HG02885 (cell line): ENCODE data around the gene ZNF451.
"Not testable (repeated sequence)": the region's sequence is repeated elsewhere in the genome, so short reads cannot be mapped to it uniquely, and the experiment has no call there.

Source experiments
- ATAC-seq: cut with Tn5 transposase; IDR thresholded peaks from one replicate; pipeline ENCODE4 v1.9.1; 2021; ENCODE audit warnings: mild to moderate bottlenecking; ENCODE audit not compliant: unreplicated experiment, poor library complexity

ZNF451 gene

DNA sequence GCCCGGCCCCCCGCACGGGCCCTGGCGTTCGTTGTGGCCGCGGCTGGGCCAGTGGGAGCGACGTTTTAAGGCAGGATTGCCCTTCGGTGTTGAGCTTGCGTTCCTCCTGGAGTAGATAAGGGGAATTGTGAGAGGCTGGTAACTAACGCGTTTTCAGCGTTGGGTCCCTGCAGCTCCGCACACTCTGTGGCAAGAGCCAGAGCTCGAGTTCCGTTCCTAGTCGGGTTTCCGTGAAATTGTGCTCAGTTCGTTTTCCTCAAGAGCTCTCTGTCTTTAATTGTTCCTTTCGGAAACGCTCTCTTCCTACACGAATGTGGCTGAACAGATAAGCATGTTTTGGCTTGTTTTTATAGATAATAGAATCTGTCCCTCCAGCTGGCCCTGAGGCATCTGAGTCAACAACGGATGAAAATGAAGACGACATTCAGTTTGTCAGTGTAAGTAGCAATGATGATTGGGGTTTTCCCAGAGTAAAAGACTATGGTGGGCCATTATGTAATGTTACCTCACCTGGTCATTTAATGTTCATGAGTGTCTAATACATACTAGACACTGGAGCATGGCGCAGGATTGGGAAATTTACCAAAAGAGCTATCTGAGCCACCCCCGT is 575 bp downstream of the ZNF451 start:
- peak; percentile 10 for ATAC-seq

DNA sequence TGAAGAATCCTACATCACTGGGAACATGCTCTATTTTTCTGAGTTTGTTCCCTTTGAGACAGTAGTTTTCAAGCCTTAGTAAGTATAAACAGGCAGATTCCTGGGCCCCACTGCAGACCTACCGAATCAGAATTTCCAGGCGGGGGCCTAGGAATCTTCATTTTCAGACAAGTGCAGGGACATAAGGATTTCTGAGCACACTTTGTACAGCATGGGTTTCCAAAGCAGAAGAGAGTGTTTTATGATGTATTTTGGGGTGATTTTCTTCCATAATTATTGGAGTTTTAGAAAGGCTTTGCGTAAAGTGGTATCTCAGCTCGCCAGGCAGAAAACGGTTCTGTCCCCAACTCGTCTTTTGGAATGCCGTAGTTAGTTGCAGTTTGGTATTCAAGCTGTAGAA is 1.4 kb downstream of the ZNF451 start:
- ATAC-seq: not testable (repeated sequence)

DNA sequence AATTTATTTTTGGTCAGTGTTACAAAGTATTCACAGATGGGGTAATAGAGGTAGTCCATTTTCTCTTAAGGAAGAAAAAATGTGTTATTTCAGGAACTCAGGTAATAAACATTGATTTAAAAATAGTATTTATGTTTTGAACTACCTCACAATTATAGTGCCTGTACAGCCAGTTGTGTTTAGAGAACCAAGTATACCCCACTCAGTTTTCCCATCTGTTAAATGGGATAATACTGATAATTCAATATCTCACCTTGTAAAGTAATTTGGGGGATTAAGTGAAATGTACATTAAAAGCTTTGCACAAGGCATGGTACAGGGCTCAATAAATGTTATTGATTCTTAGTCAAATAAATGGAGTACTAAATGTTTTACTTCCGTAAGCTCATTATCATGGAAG is 4.7 kb downstream of the ZNF451 start:
- no peak for ATAC-seq

DNA sequence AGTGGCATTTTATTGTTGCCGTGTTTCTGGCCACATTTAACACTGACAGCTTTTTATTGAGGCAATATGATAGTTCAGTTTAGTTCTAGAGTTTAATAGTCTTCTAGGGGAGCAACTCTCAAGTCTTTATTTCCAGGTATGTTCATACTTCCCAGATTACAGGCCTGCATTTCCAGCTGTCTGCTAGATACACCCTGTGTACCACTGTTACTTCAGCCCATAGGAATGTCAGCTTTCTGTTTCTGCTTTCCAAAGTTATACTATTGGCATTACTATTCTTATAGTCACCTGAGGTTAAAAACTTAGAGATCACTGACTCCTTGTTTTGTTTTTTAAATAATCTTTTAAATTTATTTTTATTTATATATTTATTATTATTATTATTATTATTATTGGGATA is 7.6 kb downstream of the ZNF451 start:
- ATAC-seq: no peak

DNA sequence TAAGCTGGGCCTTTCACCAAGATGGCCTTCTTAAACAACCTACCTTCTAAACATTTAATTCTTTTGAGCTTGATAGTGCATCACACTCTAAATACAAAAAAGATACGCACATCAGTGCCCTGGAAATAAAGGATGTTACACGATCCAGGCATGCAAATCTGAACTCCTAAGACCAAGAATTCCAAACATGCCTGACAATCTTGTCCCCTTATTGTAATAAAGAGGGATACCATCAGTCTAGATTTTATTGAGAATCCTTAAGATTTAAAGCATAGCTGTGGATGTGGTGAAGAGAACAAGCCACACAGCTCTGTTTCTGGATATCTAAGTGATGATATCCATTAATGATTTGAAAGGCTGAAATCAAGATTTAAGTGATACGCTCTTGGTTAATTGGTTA is 13.0 kb downstream of the ZNF451 start:
- ATAC-seq: no peak

DNA sequence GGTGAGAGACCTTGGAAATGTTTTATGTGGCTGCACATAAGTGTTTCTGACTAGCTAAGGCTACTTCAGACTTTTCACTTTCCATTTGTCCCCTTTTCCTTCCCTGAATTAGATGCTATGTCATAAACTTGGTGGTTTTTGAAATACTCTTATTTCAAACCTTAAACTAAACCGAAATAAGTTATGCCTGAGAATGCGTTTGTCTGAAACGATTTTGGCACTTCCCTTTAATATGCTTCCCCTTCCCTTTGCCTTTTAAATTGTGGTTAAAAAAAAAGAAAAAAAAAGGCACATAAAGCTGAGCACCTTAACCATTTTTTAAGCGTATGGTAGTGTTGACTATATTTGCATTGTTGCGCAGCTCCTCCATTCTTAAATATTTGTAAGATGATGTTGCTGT is 14.3 kb downstream of the ZNF451 start:
- ATAC-seq: no peak

DNA sequence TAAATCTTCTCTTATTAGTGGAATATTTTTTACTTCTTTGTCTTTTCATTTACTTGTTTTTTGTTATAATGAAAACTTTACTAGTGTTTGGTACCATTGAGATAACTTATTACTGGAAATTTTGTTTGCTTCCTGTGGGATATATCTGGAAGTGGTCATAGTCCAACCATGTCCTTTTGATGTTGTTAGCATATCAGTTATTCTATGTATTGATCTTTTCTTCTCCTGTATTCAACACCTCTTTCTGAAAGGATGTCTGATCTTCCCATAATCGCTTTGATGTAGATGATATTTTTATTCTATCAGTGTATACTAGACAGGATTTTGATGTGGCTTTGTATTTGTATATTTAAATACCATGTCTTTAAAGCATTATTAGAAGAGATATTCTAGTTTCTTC is 17.0 kb downstream of the ZNF451 start:
- no peak for ATAC-seq

DNA sequence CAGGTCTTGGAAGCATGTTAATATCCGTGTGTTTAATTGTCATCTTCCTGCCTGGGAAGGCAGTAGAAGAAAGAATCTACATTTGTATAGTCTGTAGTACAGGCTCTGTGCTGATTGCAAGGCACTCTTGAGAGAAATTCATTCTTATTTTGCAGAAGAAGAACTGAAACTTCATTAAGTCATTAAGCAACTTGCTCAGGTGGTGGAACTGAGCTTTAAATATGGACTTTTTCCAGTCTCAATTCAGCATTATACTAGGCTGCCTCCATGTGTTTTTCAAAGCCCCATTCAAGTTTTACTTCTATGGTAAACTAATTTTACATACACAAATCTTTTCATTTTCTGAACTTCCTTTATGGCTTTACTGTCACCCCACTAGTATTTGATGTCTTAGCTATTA is 18.7 kb downstream of the ZNF451 start:
- peak; percentile 97 for ATAC-seq

DNA sequence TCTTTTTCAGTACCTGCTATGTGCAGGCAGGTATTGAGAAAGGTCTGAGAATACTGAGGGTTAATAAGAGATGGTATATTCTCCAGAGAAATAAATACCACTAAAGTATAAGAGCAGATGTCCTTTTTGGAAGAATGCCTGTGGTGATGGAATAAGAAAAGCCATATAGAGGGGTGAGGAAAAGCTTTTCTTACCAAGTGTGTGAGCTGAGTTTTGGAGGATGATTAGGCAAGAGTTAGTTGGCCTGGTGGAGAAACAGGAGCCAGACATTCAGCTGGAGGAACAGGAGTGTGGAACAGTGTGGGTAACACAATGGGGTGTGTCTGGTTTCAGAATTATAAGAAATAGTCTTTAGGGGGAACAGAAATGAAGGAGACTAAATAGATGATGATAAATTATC is 19.9 kb downstream of the ZNF451 start:
- ATAC-seq: no peak

DNA sequence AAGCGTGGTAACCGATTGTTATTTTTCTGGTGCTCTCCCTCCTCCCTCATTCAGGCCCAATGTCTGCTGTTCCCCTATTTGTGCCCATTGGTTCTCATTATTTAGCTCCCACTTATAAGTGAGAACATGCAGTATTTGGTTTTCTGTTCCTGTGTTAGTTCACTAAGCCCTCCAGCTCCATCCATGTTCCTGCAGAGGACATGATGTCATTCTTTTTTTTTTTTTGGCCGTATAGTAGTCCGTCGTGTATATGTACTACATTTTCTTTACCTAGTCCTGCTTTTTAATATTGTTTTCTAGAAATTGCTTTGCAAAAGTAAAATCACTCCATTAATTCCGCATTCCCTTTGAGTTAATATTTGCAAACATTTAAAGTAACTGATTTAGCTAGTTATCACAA is 23.1 kb downstream of the ZNF451 start:
- ATAC-seq: no peak

DNA sequence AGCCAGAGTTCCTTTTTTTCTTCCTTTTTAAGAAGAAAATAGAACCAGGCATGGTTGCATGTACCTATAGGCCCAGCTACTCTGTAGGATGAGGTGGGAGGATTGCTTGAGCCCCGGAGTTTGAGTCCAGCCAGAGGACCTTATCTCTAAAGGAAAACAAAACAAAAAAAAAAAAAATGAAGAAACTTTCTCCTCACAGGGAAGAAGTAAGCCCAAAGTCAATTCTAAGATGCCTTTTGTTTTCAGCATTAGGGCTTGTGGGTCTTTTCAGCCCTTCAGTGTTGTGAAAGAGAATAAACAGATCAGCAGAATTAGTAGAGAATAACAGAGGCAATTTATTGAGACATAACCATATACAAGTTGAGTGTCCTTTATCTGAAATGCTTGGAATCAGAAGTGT is 26.8 kb downstream of the ZNF451 start:
- ATAC-seq: no peak

DNA sequence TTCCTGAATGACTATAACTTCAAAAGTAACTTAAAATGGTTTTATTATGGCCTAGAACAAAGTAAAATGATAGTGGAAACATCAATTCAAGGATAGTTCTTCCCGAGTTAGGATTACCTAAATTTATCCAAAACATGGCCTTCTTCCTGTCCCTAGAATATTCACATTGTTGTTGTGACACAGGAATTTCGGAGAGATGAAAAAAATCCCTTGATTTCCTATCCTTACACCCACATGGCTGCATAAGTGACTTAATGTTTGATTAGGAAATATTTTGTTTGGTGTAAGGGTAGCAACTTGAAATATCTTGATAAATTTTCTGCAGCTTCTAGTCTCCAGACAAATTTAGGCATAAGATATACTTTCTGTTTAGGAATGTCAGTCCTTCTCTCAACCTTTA is 27.8 kb downstream of the ZNF451 start:
- ATAC-seq: no peak

DNA sequence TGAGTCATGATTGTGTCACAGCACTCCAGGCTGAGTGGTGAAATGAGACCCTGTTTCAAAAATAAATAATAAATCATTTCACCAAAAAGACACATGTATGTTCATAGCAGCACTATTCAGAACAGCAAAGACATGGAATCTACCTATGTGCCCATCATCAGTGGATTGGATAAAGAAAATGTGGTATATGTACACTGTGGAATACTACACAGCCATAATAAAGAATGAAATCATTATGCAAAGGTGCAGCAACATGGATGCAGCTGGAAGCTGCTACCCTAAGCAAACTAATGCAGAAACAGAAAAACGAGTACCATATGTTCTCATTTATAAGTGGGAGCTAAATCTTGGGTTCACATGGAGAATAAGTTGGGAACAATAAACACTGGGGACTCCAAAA is 33.1 kb downstream of the ZNF451 start:
- ATAC-seq: no peak

DNA sequence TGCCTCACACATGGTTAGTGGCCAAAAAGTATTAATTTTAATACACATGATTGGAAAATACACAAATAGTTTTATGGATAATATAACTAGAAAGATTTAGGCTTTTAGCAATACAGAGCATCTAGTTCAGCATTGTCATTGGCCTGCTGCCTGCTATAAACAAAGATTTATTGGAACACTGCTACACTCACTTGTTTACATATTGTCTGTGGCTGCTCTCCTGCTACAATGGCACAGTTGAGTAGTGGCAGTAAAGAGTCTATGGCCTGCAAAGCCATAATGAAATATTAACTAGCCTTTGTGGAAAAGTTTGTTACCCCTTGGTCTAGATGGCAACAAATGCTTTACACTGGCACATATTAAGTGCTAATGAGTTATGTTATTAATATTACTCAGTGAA is 37.8 kb downstream of the ZNF451 start:
- no peak for ATAC-seq

DNA sequence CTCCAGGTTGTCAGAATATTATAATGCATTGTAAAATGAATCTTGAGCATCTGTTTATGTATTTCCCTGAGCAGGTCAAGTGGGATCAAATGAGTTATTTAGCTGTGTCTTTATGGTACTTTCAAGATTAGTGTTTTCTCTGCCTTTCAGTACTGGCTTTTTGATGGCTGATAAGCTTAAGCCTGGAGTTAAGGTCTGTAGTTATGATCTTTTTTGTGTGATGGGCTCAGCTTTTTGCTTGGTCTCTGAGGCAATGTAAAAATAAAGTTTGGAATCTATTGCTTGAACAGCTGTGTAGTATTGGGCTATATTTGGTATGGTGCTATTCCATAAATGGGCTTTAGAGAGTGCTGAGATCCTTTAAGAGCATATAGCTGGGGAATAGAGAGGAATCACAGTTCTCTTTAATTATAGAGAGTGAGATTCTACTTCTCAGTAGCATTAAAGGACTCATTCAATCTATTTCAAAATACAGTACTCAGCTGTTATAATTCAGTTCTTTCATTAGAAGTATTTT is 40.7 kb downstream of the ZNF451 start:
- ATAC-seq: no peak

DNA sequence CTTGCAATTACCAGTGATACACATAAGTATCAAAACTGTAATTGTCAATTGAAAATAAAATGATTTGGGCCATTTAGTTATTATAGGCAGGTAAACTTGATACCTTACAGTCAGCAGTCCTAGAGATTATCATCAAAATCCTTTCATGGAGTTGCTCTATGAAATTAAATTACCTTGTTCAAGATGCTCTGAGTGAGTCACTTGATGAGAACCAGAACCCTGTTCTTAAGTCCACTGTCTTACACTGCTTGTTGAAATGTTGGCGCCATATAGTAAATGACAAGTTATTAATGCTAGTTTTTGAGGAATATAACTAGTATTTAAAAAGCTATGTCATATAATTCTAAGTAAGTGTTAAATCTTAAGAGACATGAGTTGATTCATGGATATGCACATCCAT is 45.0 kb downstream of the ZNF451 start:
- ATAC-seq: no peak

DNA sequence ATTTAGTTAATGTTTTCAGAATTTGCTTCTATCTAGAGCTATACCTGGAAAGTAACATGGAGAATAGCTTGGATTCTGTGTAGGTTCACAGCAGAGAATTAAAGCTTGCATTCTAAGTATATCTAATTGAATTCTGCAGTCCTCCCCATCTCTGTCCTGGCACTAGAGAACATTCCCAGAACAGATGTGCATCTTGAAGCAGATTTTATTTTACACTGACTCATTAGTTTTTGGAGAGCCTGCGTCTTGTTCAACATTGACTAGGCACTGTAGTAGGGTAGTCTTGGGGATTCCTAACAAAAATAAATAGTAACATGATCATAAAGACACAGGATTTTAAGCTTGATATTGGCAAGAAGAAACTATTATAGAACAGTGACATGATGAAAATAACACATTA is 45.9 kb downstream of the ZNF451 start:
- ATAC-seq: no peak

DNA sequence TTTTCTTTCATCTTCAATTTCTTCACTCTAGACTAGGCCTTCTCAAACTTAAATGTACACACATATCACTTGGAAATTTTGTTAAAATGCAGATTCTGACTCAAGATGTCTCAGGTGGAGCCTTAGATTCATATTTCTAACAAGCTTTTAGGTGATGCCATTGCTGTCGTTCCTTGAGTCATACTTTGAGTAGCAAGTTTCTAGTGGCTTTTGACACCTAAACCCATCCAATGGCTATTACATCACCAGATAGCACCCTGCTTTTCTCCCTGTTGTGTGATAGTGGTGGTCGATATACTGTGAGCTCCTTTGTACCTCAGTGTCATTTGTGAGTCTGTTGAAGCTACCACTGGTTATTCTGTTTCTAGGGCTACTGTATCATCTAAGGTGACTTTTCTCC is 47.4 kb downstream of the ZNF451 start:
- ATAC-seq: no peak

DNA sequence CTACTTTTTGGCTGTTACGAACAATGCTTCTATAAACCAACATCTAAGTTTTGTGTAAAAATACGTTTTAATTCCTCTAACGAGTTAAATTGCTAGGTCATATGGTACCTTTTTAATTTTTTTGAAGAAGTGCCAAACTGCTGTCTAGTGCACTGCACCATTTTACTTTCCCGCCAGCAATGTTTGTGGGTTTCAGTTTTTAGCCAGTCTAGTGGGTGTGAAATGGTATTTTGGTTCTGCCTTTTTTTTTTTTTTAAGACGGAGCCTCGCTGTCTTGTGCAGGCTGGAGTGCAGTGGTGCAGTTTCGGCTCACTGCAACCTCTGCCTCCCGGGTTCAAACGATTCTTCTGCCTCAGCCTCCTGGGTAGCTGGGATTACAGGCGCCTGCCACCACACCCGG is 48.0 kb downstream of the ZNF451 start:
- ATAC-seq: no peak

DNA sequence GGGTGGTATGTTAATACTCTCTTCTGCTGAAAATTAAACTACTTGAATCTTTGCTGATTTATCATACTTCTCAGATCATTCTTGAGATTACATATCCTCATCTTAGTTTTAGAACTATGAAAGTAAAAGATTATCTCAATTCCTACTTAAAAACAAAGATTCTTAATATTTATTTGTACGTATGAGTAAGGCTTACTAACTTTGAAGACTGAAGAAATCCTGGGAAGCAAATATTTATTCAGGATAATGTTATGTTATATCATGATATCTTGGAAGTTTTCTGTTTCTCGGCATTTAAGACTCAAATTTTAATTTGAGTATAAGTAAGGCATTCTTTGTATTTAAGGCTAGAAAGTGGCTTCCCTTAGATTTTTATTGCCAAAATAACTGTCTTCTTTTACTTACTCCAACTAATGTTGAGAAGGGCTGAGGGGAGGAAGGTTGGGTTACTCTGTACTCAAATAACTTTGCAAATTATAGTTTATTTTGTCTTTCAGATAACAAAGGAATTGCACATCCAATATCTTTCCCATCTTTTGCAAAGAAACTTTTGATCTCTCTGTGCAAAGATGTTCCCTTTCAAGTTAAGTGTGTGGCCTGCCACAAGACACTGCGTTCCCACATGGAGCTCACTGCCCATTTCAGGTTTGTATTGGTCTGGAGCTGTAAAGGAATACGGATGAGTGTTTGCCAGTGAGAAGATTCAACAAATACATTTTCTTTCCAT is 51.6 kb downstream of the ZNF451 start:
- ATAC-seq: no peak

DNA sequence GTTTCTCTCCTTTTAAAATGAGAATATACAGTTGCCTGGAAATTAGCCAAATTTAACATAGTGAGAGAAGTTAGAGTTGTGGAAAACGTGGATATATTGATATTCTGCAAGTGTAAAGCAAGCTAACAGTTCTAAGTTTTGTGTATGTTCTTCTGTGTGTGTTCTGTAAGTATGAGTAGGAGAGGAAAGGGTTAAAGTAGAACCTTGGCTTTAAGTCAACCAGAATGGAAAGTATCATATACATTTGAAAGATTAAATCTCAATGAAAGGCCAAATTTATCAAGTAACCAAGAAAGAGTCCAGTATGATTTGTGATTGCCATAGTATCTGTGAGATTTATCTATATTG is 52.2 kb downstream of the ZNF451 start:
- ATAC-seq: no peak

DNA sequence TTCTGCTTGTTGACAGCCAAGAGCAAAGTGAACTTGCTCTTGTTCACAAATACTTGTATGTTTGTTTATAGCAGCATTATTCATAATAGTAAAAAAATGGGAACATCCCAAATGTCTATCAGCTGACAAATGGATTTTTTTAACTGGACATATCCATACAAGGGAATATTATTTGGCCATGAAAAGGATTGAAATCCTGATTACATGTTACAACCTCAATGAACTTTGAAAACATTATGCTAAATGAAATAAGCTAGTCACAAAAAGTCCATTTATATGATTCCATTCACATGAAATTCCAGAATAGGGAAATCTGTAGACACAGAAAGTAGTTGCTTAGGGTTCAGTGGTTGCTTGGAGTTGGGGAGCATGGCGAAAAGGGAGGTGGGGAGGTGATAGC is 53.7 kb downstream of the ZNF451 start:
- ATAC-seq: no peak
